GM19035 (cell line): Measurements from ENCODE around the gene DHX38.

Experiments used
- ATAC-seq: cut with Tn5 transposase; IDR thresholded peaks from one replicate; pipeline ENCODE4 v1.9.1; 2021; ENCODE audit not compliant: unreplicated experiment

The DHX38 gene

DNA sequence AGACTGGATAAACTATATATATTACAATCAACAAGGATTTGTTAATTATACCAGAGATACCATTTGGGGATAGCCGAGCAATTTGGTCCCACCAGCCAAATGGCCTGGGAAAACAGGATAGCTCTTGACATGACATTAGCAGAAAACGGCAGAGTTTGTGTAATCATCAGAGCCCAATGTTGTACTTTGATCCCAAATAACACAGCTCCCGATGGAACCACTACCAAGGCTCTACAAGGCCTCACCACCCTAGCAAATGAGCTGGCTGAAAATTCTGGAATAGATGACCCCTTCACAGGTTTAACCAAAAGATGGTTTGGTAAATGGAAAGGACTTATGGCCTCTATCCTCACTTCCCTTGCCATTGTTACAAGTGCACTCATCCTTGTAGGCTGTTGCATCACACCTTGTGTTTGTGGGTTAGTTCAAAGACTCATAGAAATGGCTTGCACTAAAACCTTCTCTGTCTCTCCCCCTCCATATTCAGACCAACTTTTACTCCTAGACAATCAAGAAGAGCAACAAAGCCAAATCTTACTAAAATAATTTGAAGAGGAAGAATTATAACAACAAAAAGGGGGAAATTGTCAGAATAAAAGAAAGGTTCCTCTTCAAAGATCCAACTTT lies 9.8 kb upstream of the DHX38 start:
- no peak for ATAC-seq

GRCh38 chr16:72084445-72084844 lies 9.2 kb upstream of the DHX38 start:
- ATAC-seq = no peak

GRCh38 chr16:72085002-72085401 lies 8.6 kb upstream of the DHX38 start:
- ATAC-seq = no peak

DNA sequence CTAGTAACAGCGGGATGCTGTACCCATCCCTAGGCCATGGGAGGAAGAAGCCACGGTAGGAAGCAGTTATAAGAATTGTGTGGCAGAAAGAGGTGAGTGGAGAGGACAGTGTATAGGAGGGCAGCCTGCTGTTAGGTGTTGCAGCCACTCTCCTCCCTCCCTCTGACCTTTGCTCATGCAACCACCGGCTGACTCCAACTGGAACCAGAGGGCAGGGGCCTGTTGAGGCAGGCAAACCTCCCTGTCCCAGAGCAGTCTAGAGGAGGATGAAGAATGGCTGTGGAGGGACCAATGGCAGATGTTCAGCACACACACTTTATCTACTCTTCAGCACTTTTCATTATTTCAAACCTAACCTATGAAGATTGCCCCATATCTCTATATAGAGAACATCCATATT lies 2.4 kb upstream of the DHX38 start:
- ATAC-seq = no peak

DNA sequence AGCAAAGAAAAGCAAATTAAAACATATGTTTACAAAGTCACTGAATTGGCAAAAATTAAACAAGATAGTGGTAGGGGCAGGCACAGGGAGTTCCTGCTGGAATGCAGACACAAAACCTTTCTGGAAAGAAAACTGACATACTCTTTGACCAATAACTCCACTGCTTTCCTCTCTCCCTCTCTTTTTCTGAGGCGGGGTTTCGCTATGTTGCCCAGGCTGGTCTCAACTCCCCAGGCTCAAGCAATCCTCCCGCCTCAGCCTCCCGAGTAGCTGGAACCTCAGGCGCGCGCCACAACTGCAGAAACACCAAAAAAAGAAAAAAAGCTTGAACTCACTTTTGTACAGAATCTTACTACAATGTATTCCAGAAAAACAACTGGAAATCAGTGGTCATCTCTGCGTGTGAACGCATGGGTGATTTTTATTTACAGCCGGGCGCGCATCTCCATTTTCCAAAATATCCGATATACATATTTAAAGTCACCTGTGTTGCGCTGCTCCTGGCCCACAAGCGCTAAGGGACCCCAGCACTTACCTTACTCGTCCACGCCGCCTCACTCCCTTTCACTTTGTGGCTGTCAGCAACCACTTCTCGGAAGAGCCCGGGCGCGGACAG lies 707 bp upstream of the DHX38 start:
- ATAC-seq = no peak

GRCh38 chr16:72094266-72094610 lies 591 bp downstream of the DHX38 start:
- ATAC-seq = no peak

- ATAC-seq = no peak
Measured at GRCh38 chr16:72098936-72099335, 5.3 kb downstream of the DHX38 start.

DNA sequence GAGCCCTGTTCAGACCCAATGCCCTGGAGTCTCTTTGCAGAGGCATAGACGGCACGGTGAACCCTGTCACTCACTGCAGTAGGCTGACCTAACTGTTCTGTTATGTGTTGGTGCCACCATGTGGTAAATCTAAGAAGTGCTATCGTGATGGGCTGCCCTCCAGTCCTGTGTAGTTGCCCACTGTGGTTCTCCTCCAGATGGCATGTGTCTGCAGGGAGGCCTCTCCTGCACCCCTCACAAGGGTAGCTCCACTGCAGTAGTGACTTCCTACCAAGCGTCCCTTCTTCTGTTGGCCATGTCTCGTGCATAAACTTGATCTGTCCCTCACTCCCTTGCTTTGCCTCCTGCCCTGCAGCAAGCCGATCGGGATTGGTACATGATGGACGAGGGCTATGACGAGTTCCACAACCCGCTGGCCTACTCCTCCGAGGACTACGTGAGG lies 5.8 kb downstream of the DHX38 start:
- peak; percentile 81 for ATAC-seq

GRCh38 chr16:72101195-72101594 lies 7.5 kb downstream of the DHX38 start:
- no peak for ATAC-seq

- ATAC-seq = no peak
Measured at GRCh38 chr16:72104905-72105304, 11.3 kb downstream of the DHX38 start.

GRCh38 chr16:72105978-72106377 lies 12.3 kb downstream of the DHX38 start:
- ATAC-seq = no peak

- no peak for ATAC-seq
Measured at GRCh38 chr16:72107371-72107770, 13.7 kb downstream of the DHX38 start.

GRCh38 chr16:72108353-72109102 lies 14.9 kb downstream of the DHX38 start:
- no peak for ATAC-seq

GRCh38 chr16:72109300-72109699 lies 15.7 kb downstream of the DHX38 start:
- no peak for ATAC-seq

GRCh38 chr16:72109966-72110530 lies 16.4 kb downstream of the DHX38 start:
- no peak for ATAC-seq

- no peak for ATAC-seq
Measured at GRCh38 chr16:72110662-72111615, 17.3 kb downstream of the DHX38 start.

GRCh38 chr16:72111657-72112451 lies 18.2 kb downstream of the DHX38 start:
- no peak for ATAC-seq

DNA sequence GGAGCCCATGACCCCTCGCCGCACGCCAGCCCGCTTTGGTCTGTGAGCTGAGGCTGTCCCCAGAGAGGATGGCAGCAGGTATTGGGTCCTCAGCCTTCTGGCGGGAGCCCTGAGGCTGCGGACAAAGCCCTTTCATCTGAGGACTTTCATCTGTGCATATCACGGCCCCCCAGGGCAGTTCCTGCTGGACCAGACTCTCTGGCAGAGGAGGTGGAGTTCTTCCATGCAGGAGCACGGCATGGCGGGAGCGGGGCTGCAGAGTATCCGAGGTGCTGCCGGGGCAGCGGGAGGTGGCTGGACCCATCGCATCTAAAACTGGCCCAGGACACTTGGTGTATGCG lies 18.8 kb downstream of the DHX38 start:
- ATAC-seq = no peak

GRCh38 chr16:72112906-72113615 lies 19.4 kb downstream of the DHX38 start:
- no peak for ATAC-seq

DNA sequence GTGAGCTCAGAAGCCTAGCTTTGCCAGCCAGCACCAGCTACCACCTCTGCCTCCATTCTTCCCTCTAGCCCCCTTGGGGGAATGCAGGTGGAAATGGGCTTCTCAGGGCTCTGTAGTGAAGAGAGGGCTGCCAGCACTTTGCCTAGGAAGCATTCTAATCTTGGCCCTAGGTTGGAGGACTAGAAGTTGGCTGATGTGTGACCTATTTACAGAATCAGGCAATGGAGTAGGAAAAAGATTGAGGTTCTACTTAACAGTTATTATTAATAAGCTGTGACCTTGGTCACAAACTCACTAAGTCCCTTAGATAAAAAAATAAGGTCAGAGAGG lies 19.9 kb downstream of the DHX38 start:
- no peak for ATAC-seq
